ENCODE data around the gene TK1. TPM values are rescaled to one million over a fixed set of nuclear protein-coding genes. Genes with fewer than 3 reads are reported as not detected.

Gene TK1
- total RNA-seq, 4 donors from 2014 or later: 1.1 to 8.8 (median 2.7) TPM

- no peak for TF ChIP-seq CTCF (IDR thresholded peaks at IDR 0.05; ENCODE audit: low read depth)
These were observed 54.7 kb downstream of the TK1 start for GRCh38 chr17:78132084-78132676.

- no peak for TF ChIP-seq CTCF (IDR thresholded peaks at IDR 0.05; ENCODE audit: low read depth)
These were observed 55.4 kb downstream of the TK1 start for GRCh38 chr17:78131172-78132083.

- TF ChIP-seq CTCF (IDR thresholded peaks at IDR 0.05; ENCODE audit: low read depth): no peak
These were observed 56.3 kb downstream of the TK1 start, which contains the start of gene TMC8 for GRCh38 chr17:78130437-78131101. Gene TMC8, plus strand, starts transcription at chr17:78130771. Its CDS starts 818 bp downstream, at chr17:78131589.

- TF ChIP-seq CTCF (IDR thresholded peaks at IDR 0.05; ENCODE audit: low read depth): no peak
These were observed 56.8 kb downstream of the TK1 start for GRCh38 chr17:78130090-78130436.

GRCh38 chr17:78129351-78130089 lies 57.3 kb downstream of the TK1 start:
- TF ChIP-seq CTCF (IDR thresholded peaks at IDR 0.05; ENCODE audit: low read depth): no peak

GRCh38 chr17:78128551-78129350 lies 58.1 kb downstream of the TK1 start, which contains the start of gene TMC6:
Gene TMC6, minus strand, starts transcription at chr17:78128755. Its CDS starts 1,923 bp downstream, at chr17:78126832.
- TF ChIP-seq CTCF (IDR thresholded peaks at IDR 0.05; ENCODE audit: low read depth): no peak

All from subcutaneous adipose tissue (tissue), 4 donors.